PC-3 (cell line): ENCODE measurements around the gene SEC22A. TPM values are rescaled to one million over a fixed set of nuclear protein-coding genes. Genes with fewer than 3 reads are reported as not detected.

Source experiments
- ATAC-seq: fragments of 200-7000 bp; cut with Tn5 transposase; 2 replicates; pipeline ENCODE4 v1.9.1; 2020; ENCODE audit warnings: mild to moderate bottlenecking, moderate library complexity
- BruUV-seq: library from RNA; stranded (reverse); fragments of 400-500 nt; replicated peaks from 2 replicates; lab custom pipeline; 2021; lab: Mats Ljungman, UMichigan
- CTCF ChIA-PET: fragments of 300-600 bp; sonication (Branson Sonifier 250); formaldehyde crosslinking; loops from one replicate; lab custom pipeline; 2022; ENCODE audit warnings: antibody characterized with exemption; lab: Charles Lee
- POLR2A ChIA-PET: fragments of 300-600 bp; sonication (Branson Sonifier 250); formaldehyde crosslinking; loops from one replicate; lab custom pipeline; 2022; ENCODE audit warnings: antibody characterized with exemption; ENCODE audit not compliant: unreplicated experiment; lab: Charles Lee
- DNase-seq: peaks from one replicate; pipeline ENCODE4 v3.0.0-alpha.2; 2015
- H2AFZ ChIP-seq: fragments of 300-600 bp; sonication (generic); 2 replicates; pipeline ENCODE4 v1.6.0; 2016; ENCODE audit warnings: antibody characterized with exemption, low read length
- H3F3A ChIP-seq: fragments of 300-600 bp; sonication (generic); one replicate; pipeline ENCODE4 v1.6.0; 2017; ENCODE audit warnings: antibody characterized with exemption, low read length, control low read depth, mild to moderate bottlenecking; ENCODE audit not compliant: unreplicated experiment
- H3K27ac ChIP-seq: fragments of 300-600 bp; sonication (generic); 2 replicates; pipeline ENCODE4 v1.5.1; 2016; ENCODE audit warnings: mild to moderate bottlenecking, low read length
- H3K27me3 ChIP-seq: fragments of 300-600 bp; sonication (generic); 2 replicates; pipeline ENCODE4 v1.6.1; 2016; ENCODE audit warnings: low read length, mixed read lengths
- H3K36me3 ChIP-seq: fragments of 300-600 bp; sonication (generic); 2 replicates; pipeline ENCODE4 v1.6.1; 2016; ENCODE audit warnings: low read depth, mixed run types, low read length, mixed read lengths
- H3K4me1 ChIP-seq: fragments of 300-600 bp; sonication (generic); 2 replicates; pipeline ENCODE4 v1.5.1; 2016; ENCODE audit warnings: low read length; ENCODE audit not compliant: insufficient read depth
- H3K4me2 ChIP-seq: fragments of 300-600 bp; sonication (generic); 2 replicates; pipeline ENCODE4 v1.6.0; 2016; ENCODE audit warnings: low read length
- H3K4me3 ChIP-seq: fragments of 300-600 bp; sonication (generic); 2 replicates; pipeline ENCODE4 v1.5.1; 2016; ENCODE audit warnings: mild to moderate bottlenecking, low read length, mixed read lengths
- H3K79me2 ChIP-seq: fragments of 300-600 bp; sonication (generic); 2 replicates; pipeline ENCODE4 v1.6.1; 2017; ENCODE audit warnings: low read length, mixed read lengths
- H3K9ac ChIP-seq: fragments of 300-600 bp; sonication (generic); 2 replicates; pipeline ENCODE4 v1.6.0; 2016; ENCODE audit warnings: mild to moderate bottlenecking, low read length
- H3K9me2 ChIP-seq: fragments of 300-600 bp; sonication (generic); replicated peaks from 2 replicates; pipeline ENCODE4 v1.6.1; 2016; ENCODE audit warnings: mixed run types, low read length, mixed read lengths
- H3K9me3 ChIP-seq: fragments of 300-600 bp; sonication (generic); 2 replicates; pipeline ENCODE4 v1.6.1; 2016; ENCODE audit warnings: low read length, mixed read lengths
- H4K20me1 ChIP-seq: fragments of 300-600 bp; sonication (generic); 2 replicates; pipeline ENCODE4 v1.6.1; 2016; ENCODE audit warnings: low read length, mixed read lengths
- CTCF ChIP-seq: fragments of 300-600 bp; sonication (generic); conservative IDR thresholded peaks from 2 replicates; pipeline ENCODE4 v1.5.1; 2017; ENCODE audit warnings: antibody characterized with exemption, low read depth, mild to moderate bottlenecking, low read length
- EZH2 ChIP-seq: fragments of 300-600 bp; sonication (generic); IDR thresholded peaks from one replicate; pipeline ENCODE4 v1.6.1; 2017; ENCODE audit warnings: antibody characterized with exemption, mild to moderate bottlenecking, low read length; ENCODE audit not compliant: unreplicated experiment
- EZH2phosphoT487 ChIP-seq: fragments of 300-600 bp; sonication (generic); IDR thresholded peaks from 2 replicates; pipeline ENCODE4 v1.6.1; 2018; ENCODE audit warnings: mild to moderate bottlenecking, antibody characterized with exemption, low read length, borderline replicate concordance
- intact Hi-C: fragments of 100-400 bp; cut with micrococcal nuclease; formaldehyde crosslinking; loops from 2 replicates; pipeline ENCODE4 v1.9.0; 2023
- total RNA-seq: library from RNA; depleted of rRNA; stranded (reverse); fragments of >200 nt; gene quantifications from 2 replicates; pipeline ENCODE4 v1.2.3, GENCODE V29; 2014

Gene SEC22A
- total RNA-seq, 1 experiment from 2014 or later, result 37.9 TPM

GRCh38 chr3:123239756-123240155 lies 38.0 kb downstream of the SEC22A start:
- Histone ChIP-seq H3K27ac (no peak overlapping the region), H3K4me3 (no peak overlapping the region), H3K4me2 (no peak overlapping the region), H4K20me1 (no peaks in the 10 kb centered on the region), H3K27me3 (no peaks in the 10 kb centered on the region), H2AFZ (no peak overlapping the region), H3K79me2 (no peaks in the 10 kb centered on the region), H3F3A (no peaks in the 10 kb centered on the region), H3K9me2 (no peaks in the 10 kb centered on the region), H3K9ac (no peak overlapping the region), H3K36me3 (peaks cover 14% of the 10 kb centered on the region; the same call in 1 of the 2 replicates), H3K4me1 (no peaks in the 10 kb centered on the region; the same call in 1 of the 2 replicates), H3K9me3 (no peaks in the 10 kb centered on the region)
- no peak for TF ChIP-seq EZH2
- no peak for TF ChIP-seq EZH2phosphoT487
- no peak for TF ChIP-seq CTCF
- intact Hi-C loops, result no loop called here
- no peak for ATAC-seq
- no TSS peak for BruUV-seq
- ChIA-PET POLR2A (no interaction called here), CTCF (no interaction called here)
- no peak for DNase-seq

- no peak overlapping the region for H3K9ac ChIP-seq
- no peaks in the 10 kb centered on the region for H3K9me3 ChIP-seq
- ChIA-PET CTCF (interaction anchor here (1.0 kb wide), 1 partner anchor 15 kb away, joined by 3 read pairs; no protein-coding TSS in a partner anchor), POLR2A (no interaction called here)
- no peak overlapping the region for H3K27ac ChIP-seq
- ATAC-seq (no peak), DNase-seq (no peak)
- no peaks in the 10 kb centered on the region for H3K79me2 ChIP-seq
- TF ChIP-seq EZH2, result no peak
- TF ChIP-seq EZH2phosphoT487, result no peak
- TF ChIP-seq CTCF, result no peak
- H3K36me3 ChIP-seq, result peaks cover 42% of the 10 kb centered on the region; the same call in 1 of the 2 replicates
- H3K27me3 ChIP-seq, result no peaks in the 10 kb centered on the region
- H3K4me3 ChIP-seq, result no peak overlapping the region
- no TSS peak for BruUV-seq
- intact Hi-C loops, result no loop called here
- H3K9me2 ChIP-seq, result no peaks in the 10 kb centered on the region
- no peak overlapping the region for H2AFZ ChIP-seq
- no peaks in the 10 kb centered on the region for H4K20me1 ChIP-seq
- H3K4me2 ChIP-seq, result no peak overlapping the region
- H3F3A ChIP-seq, result no peaks in the 10 kb centered on the region
- no peaks in the 10 kb centered on the region; the same call in 1 of the 2 replicates for H3K4me1 ChIP-seq
Measured at GRCh38 chr3:123244128-123244527, 42.4 kb downstream of the SEC22A start.

- Histone ChIP-seq H3K4me2 (no peak overlapping the region), H4K20me1 (no peaks in the 10 kb centered on the region), H3K27ac (no peak overlapping the region), H3K9me3 (no peaks in the 10 kb centered on the region), H3K36me3 (peaks cover 28% of the 10 kb centered on the region; the same call in 1 of the 2 replicates), H3K9me2 (no peaks in the 10 kb centered on the region), H3K27me3 (no peaks in the 10 kb centered on the region), H3K4me3 (no peak overlapping the region), H3K9ac (no peak overlapping the region), H2AFZ (no peak overlapping the region), H3K79me2 (no peaks in the 10 kb centered on the region), H3F3A (no peaks in the 10 kb centered on the region), H3K4me1 (no peaks in the 10 kb centered on the region)
- no TSS peak for BruUV-seq
- CTCF ChIA-PET, result no interaction called here
- DNase-seq (no peak), ATAC-seq (no peak)
- intact Hi-C loops, result no loop called here
- no peak for TF ChIP-seq EZH2
- no peak for TF ChIP-seq EZH2phosphoT487
- TF ChIP-seq CTCF, result no peak
- POLR2A ChIA-PET, result no interaction called here
Measured at GRCh38 chr3:123246866-123247265, 45.1 kb downstream of the SEC22A start.
